Gastrocnemius medialis (tissue), 4 donors: ENCODE measurements around the gene NUDC.

Experiments
- POLR2A ChIP-seq, 2 donors: fragments of 450-650 bp; IDR thresholded peaks; one replicate each; pipeline ENCODE4 v1.6.1; 2017; ENCODE audit warnings: antibody characterized with exemption in 2 of 2, mild to moderate bottlenecking in 2 of 2, moderate library complexity in 2 of 2
- TF ChIP-seq, protein P1 (sequence below), 5 experiments: fragments of 450-650 bp in 3 of 5; fragments of 200-600 bp in 2 of 5; sonication (generic) in 2 of 5; IDR thresholded peaks in 4 of 5; conservative IDR thresholded peaks in 1 of 5; 1 replicate in 4 of 5; 2 replicates in 1 of 5; pipeline ENCODE4 v1.5.1; 2016 to 2019; ENCODE audit warnings: antibody characterized with exemption in 5 of 5, mild to moderate bottlenecking in 3 of 5, moderate library complexity in 3 of 5

DNA sequence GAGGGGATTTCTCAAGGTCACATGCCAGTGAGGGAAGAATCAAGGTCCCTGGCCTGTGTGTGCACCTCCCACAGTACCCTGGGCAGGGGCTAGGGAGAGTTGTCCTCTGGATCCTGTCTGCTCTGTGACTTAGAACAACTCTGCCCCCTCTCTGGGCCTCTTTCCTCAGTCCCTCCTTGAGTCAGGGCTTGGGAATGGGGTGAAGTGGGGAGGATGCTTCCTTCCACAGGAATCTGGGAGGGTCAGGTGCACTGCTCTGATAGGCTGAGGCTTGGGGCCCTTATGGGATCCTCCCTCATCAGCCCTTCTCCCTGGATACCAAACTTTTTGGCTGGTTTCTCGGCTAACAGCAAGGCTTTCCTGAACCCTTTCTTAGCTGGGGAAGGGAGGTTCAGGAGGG is 74.5 kb downstream of the NUDC start:
- TF ChIP-seq, protein P1, sequence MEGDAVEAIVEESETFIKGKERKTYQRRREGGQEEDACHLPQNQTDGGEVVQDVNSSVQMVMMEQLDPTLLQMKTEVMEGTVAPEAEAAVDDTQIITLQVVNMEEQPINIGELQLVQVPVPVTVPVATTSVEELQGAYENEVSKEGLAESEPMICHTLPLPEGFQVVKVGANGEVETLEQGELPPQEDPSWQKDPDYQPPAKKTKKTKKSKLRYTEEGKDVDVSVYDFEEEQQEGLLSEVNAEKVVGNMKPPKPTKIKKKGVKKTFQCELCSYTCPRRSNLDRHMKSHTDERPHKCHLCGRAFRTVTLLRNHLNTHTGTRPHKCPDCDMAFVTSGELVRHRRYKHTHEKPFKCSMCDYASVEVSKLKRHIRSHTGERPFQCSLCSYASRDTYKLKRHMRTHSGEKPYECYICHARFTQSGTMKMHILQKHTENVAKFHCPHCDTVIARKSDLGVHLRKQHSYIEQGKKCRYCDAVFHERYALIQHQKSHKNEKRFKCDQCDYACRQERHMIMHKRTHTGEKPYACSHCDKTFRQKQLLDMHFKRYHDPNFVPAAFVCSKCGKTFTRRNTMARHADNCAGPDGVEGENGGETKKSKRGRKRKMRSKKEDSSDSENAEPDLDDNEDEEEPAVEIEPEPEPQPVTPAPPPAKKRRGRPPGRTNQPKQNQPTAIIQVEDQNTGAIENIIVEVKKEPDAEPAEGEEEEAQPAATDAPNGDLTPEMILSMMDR (IDR thresholded peaks at IDR 0.05 in 4 of 5, conservative IDR thresholded peaks at IDR 0.05 in 1 of 5), result no peak
- TF ChIP-seq POLR2A (IDR thresholded peaks at IDR 0.05), result no peak
